CD4-positive, alpha-beta T cell (primary cell): ENCODE measurements around the gene PPIF. TPM values are rescaled to one million over a fixed set of nuclear protein-coding genes. Genes with fewer than 3 reads are reported as not detected.

Experiments used
- ATAC-seq: fragments of 200-7000 bp; cut with Tn5 transposase; one replicate; pipeline ENCODE4 v1.10.0; 2022; ENCODE audit warnings: mild to moderate bottlenecking; ENCODE audit not compliant: poor library complexity
- CTCF ChIA-PET: fragments of 350-600 bp; sonication (Branson Sonifier 250); formaldehyde crosslinking; loops from one replicate; lab custom pipeline; 2021; ENCODE audit warnings: antibody characterized with exemption, inconsistent platforms; lab: Charles Lee
- POLR2A ChIA-PET: fragments of 350-600 bp; sonication (Branson Sonifier 250); formaldehyde crosslinking; loops from one replicate; lab custom pipeline; 2021; ENCODE audit warnings: antibody characterized with exemption, inconsistent platforms; lab: Charles Lee
- DNase-seq, 14 experiments: peaks; one replicate each; pipeline ENCODE4 v3.0.0-alpha.2; 2013 to 2020; ENCODE audit warnings: mixed read lengths in 2 of 14
- H3K27ac ChIP-seq, 2 donors: one replicate each; pipeline versions ENCODE4 v1.5.1 to v1.7.0; 2013; ENCODE audit warnings: low read length in 2 of 2, low read depth in 1 of 2, mild to moderate bottlenecking in 1 of 2
- H3K27me3 ChIP-seq, 2 experiments: 1 replicate in 1 of 2; 2 replicates in 1 of 2; pipeline versions ENCODE4 v1.6.1 to v1.7.0; 2013; ENCODE audit warnings: low read length in 2 of 2, control low read depth in 1 of 2, mild to moderate bottlenecking in 1 of 2, moderate library complexity in 1 of 2; ENCODE audit not compliant: insufficient read depth in 2 of 2, control insufficient read depth in 1 of 2
- H3K36me3 ChIP-seq: one replicate; pipeline ENCODE4 v1.6.1; 2013; ENCODE audit warnings: low read length, control low read depth; ENCODE audit not compliant: insufficient read depth
- H3K4me1 ChIP-seq: one replicate; pipeline ENCODE4 v1.6.1; 2013; ENCODE audit warnings: low read length, control low read depth; ENCODE audit not compliant: insufficient read depth
- H3K4me3 ChIP-seq: one replicate; pipeline ENCODE4 v1.5.1; 2013; ENCODE audit warnings: mild to moderate bottlenecking, low read length, moderate library complexity
- H3K9me3 ChIP-seq, 2 experiments: 1 replicate in 1 of 2; 2 replicates in 1 of 2; pipeline versions ENCODE4 v1.6.1 to v1.7.0; 2013; ENCODE audit warnings: low read length in 2 of 2, mild to moderate bottlenecking in 2 of 2, control low read depth in 1 of 2, moderate library complexity in 1 of 2; ENCODE audit not compliant: control insufficient read depth in 1 of 2, insufficient read depth in 1 of 2
- H3K27ac Mint-ChIP-seq: one replicate; pipeline ENCODE4 v1.8.0; 2020; ENCODE audit warnings: mixed read lengths
- H3K27me3 Mint-ChIP-seq: one replicate; pipeline ENCODE4 v1.8.0; 2021; ENCODE audit warnings: mixed read lengths
- H3K36me3 Mint-ChIP-seq: one replicate; pipeline ENCODE4 v1.8.0; 2021; ENCODE audit warnings: low read depth, mixed read lengths
- H3K4me1 Mint-ChIP-seq: one replicate; pipeline ENCODE4 v1.8.0; 2021; ENCODE audit warnings: low read depth, mixed read lengths
- H3K4me3 Mint-ChIP-seq: one replicate; pipeline ENCODE4 v1.8.0; 2020; ENCODE audit warnings: mild to moderate bottlenecking, mixed read lengths
- H3K9me3 Mint-ChIP-seq: one replicate; pipeline ENCODE4 v1.8.0; 2020; ENCODE audit warnings: mixed read lengths
- intact Hi-C, 2 experiments: fragments of 100-400 bp; cut with DNase I in 1 of 2; cut with micrococcal nuclease in 1 of 2; formaldehyde crosslinking; loops; one replicate each; pipeline versions ENCODE4 v1.15.1 to v1.9.0; 2023 to 2025; cut with DNase I, micrococcal nuclease
- total RNA-seq, 174 experiments: library from RNA in 2 of 174; stranded (reverse) in 2 of 174; gene quantifications; one replicate each; pipeline ENCODE4 v1.2.3 and lab custom pipeline; 2021 to 2026
- TF ChIP-seq, protein P1 (sequence below): fragments of 200-600 bp; IDR thresholded peaks from one replicate; pipeline ENCODE4 v1.8.0; 2022; ENCODE audit warnings: antibody characterized with exemption, mild to moderate bottlenecking

PPIF gene
- total RNA-seq, 2 experiments from 2014 or later = 42.4 to 42.7 TPM

- Histone ChIP-seq H3K9me3 (peaks cover 0 to 4% of the 10 kb centered on the region in 2 experiments), H3K27ac (peak overlapping the region; percentile 42 to 67), H3K27me3 (no peaks in the 10 kb centered on the region), H3K4me3 (peak overlapping the region; percentile 17), H3K4me1 (peaks cover 79% of the 10 kb centered on the region), H3K36me3 (no peaks in the 10 kb centered on the region)
- peak; percentile 93 for ATAC-seq
- Mint-ChIP-seq H3K4me1 (peaks cover 73% of the 10 kb centered on the region), H3K4me3 (peak overlapping the region; percentile 82), H3K9me3 (no peaks in the 10 kb centered on the region), H3K27ac (peak overlapping the region; percentile 93), H3K27me3 (peaks cover under 1% of the 10 kb centered on the region), H3K36me3 (peaks cover under 1% of the 10 kb centered on the region)
- POLR2A ChIA-PET = interaction anchor here (0.6 to 3.1 kb wide), 13 partner anchors 9 to 1020 kb away, joined by 3 to 46 read pairs (median 4); partner anchors contain the start of genes PPIF and ZCCHC24
- intact Hi-C loops = loop anchor here (10.0 kb wide), 2 partner anchors 78 to 258 kb away; partner anchors contain the start of gene ZMIZ1 (in 1 of the 2)
- CTCF ChIA-PET = interaction anchor here (0.9 to 1.6 kb wide), 4 partner anchors 24 to 1293 kb away, joined by 3 to 5 read pairs (median 4); partner anchors contain the start of genes POLR3A and PPIF
- TF ChIP-seq, protein P1, sequence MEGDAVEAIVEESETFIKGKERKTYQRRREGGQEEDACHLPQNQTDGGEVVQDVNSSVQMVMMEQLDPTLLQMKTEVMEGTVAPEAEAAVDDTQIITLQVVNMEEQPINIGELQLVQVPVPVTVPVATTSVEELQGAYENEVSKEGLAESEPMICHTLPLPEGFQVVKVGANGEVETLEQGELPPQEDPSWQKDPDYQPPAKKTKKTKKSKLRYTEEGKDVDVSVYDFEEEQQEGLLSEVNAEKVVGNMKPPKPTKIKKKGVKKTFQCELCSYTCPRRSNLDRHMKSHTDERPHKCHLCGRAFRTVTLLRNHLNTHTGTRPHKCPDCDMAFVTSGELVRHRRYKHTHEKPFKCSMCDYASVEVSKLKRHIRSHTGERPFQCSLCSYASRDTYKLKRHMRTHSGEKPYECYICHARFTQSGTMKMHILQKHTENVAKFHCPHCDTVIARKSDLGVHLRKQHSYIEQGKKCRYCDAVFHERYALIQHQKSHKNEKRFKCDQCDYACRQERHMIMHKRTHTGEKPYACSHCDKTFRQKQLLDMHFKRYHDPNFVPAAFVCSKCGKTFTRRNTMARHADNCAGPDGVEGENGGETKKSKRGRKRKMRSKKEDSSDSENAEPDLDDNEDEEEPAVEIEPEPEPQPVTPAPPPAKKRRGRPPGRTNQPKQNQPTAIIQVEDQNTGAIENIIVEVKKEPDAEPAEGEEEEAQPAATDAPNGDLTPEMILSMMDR = no peak
- peak; percentile 64 to 92 (median 81) for DNase-seq
Measured at GRCh38 chr10:79322616-79323543, 24.4 kb upstream of the PPIF start.

DNA sequence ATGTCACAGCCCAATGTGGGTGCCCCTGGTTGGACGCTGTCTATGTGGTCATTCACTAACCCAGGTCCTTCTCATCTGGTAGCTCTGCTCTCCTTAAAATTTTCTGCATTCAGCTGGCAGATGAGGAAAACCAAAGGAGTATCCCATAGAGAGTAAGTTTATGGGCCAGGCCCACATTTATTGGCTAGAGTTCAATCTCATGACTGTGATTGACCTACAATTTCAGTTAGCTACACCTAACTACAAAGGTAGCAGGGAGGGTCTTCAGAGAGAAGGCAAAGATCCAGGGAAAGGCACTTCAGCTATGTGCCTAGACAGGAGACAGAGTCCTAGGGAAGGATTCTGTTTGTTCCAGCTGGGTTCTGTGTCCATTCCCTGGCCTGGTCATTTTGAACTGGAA lies 23.7 kb upstream of the PPIF start:
- Mint-ChIP-seq H3K27ac (peak overlapping the region; percentile 93), H3K9me3 (no peaks in the 10 kb centered on the region), H3K4me3 (peak overlapping the region; percentile 82), H3K36me3 (no peaks in the 10 kb centered on the region), H3K4me1 (peaks cover 66% of the 10 kb centered on the region), H3K27me3 (no peaks in the 10 kb centered on the region)
- no peaks in the 10 kb centered on the region for H3K27me3 ChIP-seq
- TF ChIP-seq, protein P1 = no peak
- CTCF ChIA-PET = interaction anchor here (0.9 to 1.6 kb wide), 3 partner anchors 24 to 1294 kb away, joined by 3 to 5 read pairs (median 4); partner anchors contain the start of genes POLR3A and PPIF
- H3K27ac ChIP-seq = no peak overlapping the region
- H3K9me3 ChIP-seq = peaks cover 0 to under 1% of the 10 kb centered on the region in 2 experiments
- no peak for DNase-seq
- no peak overlapping the region for H3K4me3 ChIP-seq
- no peak for ATAC-seq
- H3K4me1 ChIP-seq = peaks cover 71% of the 10 kb centered on the region
- intact Hi-C loops = loop anchor here (2.0 to 10.0 kb wide), 3 partner anchors 21 to 259 kb away; partner anchors contain the start of gene ZMIZ1 (in 1 of the 2)
- H3K36me3 ChIP-seq = no peaks in the 10 kb centered on the region
- POLR2A ChIA-PET = interaction anchor here (0.6 to 3.1 kb wide), 11 partner anchors 8 to 1020 kb away, joined by 3 to 46 read pairs (median 3); partner anchors contain the start of genes PPIF and ZCCHC24

- intact Hi-C loops = loop anchor here (2.0 to 10.0 kb wide), 3 partner anchors 21 to 259 kb away; partner anchors contain the start of gene ZMIZ1 (in 1 of the 2)
- DNase-seq = no peak
- Mint-ChIP-seq H3K27ac (no peak overlapping the region), H3K36me3 (no peaks in the 10 kb centered on the region), H3K4me3 (no peak overlapping the region), H3K27me3 (no peaks in the 10 kb centered on the region), H3K9me3 (no peaks in the 10 kb centered on the region), H3K4me1 (peaks cover 60% of the 10 kb centered on the region)
- Histone ChIP-seq H3K4me1 (peaks cover 66% of the 10 kb centered on the region), H3K36me3 (no peaks in the 10 kb centered on the region), H3K4me3 (no peak overlapping the region), H3K27ac (no peak overlapping the region), H3K9me3 (no peaks in the 10 kb centered on the region), H3K27me3 (no peaks in the 10 kb centered on the region)
- ATAC-seq = no peak
- TF ChIP-seq, protein P1 = no peak
- CTCF ChIA-PET = interaction anchor here (1.6 kb wide), 1 partner anchor 51 kb away, joined by 4 read pairs; no protein-coding TSS in a partner anchor
- POLR2A ChIA-PET = interaction anchor here (0.6 to 3.1 kb wide), 7 partner anchors 7 to 102 kb away, joined by 3 to 46 read pairs (median 6); partner anchors contain the start of gene PPIF
Measured at GRCh38 chr10:79324032-79324695, 23.1 kb upstream of the PPIF start.
